GM12878 (cell line): ENCODE measurements around the gene MARF1.

Experiments used
- RUNX3 ChIP-seq: IDR thresholded peaks from 2 replicates; pipeline ENCODE4 v1.6.1; 2012; ENCODE audit warnings: low read length, inconsistent platforms
- TF ChIP-seq, protein P1 (sequence below), 3 experiments: IDR thresholded peaks in 2 of 3; conservative IDR thresholded peaks in 1 of 3; 2 replicates each; pipeline ENCODE4 v1.5.1; 2011; ENCODE audit warnings: low read depth in 3 of 3, low read length in 3 of 3, mild to moderate bottlenecking in 3 of 3, control low read depth in 2 of 3, moderate library complexity in 2 of 3, inconsistent platforms in 1 of 3, mixed read lengths in 1 of 3; ENCODE audit not compliant: control insufficient read depth in 2 of 3, insufficient read depth in 1 of 3; ENCODE audit errors: extremely low read depth in 1 of 3

DNA sequence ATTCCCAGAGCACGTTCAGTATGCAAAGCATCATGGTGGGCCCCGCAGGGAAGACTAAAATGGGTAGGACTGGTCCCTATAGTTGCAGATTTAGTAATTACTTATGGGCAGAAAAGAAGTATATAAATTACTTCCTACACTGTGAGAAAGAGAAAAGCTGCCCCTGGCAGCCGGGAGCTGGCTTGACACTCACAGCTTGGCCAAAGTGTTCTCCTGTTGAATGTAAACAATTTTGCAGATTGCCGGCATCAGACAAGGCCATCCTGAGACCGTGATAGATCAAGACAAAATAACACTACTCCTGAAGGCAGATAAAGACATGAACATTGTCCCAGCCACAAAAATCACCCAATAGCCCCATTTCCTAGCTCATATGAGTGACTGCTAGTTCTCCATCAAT is 98.5 kb downstream of the MARF1 start:
- TF ChIP-seq RUNX3 = no peak
- TF ChIP-seq, protein P1, sequence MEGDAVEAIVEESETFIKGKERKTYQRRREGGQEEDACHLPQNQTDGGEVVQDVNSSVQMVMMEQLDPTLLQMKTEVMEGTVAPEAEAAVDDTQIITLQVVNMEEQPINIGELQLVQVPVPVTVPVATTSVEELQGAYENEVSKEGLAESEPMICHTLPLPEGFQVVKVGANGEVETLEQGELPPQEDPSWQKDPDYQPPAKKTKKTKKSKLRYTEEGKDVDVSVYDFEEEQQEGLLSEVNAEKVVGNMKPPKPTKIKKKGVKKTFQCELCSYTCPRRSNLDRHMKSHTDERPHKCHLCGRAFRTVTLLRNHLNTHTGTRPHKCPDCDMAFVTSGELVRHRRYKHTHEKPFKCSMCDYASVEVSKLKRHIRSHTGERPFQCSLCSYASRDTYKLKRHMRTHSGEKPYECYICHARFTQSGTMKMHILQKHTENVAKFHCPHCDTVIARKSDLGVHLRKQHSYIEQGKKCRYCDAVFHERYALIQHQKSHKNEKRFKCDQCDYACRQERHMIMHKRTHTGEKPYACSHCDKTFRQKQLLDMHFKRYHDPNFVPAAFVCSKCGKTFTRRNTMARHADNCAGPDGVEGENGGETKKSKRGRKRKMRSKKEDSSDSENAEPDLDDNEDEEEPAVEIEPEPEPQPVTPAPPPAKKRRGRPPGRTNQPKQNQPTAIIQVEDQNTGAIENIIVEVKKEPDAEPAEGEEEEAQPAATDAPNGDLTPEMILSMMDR (IDR thresholded peaks at IDR 0.05 in 2 of 3, conservative IDR thresholded peaks at IDR 0.05 in 1 of 3; ENCODE audit: control insufficient read depth in 2 of 3, extremely low read depth in 1 of 3, insufficient read depth in 1 of 3, low read depth in 3 of 3, low read length in 3 of 3) = no peak
